ENCODE results near the gene LIMS1. TPM values are rescaled to one million over a fixed set of nuclear protein-coding genes. Genes with fewer than 3 reads are reported as not detected.

The LIMS1 gene
- total RNA-seq, 1 experiment from 2014 or later = 70.9 TPM

DNA sequence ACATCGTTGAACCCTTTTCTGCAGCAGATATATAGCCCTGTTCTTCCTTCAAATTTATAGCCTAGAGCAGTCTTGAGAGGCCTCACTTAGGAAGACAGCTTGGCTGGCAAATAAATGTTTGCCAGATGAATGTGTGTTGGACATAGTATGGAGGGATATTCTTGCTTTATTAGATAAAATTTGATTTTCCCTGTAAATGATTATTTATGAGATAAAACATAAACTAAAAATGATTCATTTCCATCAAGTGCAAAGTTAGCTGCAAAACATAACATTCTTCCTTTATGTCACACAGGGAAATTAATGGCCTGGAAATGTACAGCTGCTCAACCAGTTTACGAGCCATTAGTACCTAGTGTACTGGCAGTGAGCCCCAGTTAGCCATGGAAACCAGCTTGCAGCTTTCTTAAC is 82.5 kb downstream of the LIMS1 start:
- Mint-ChIP-seq H3K36me3 (ENCODE audit: insufficient read depth, unreplicated experiment) (no peaks in the 10 kb centered on the region), H3K27me3 (ENCODE audit: insufficient read depth, unreplicated experiment) (no peaks in the 10 kb centered on the region), H3K27ac (ENCODE audit: low read depth, unreplicated experiment) (peak overlapping the region; percentile 1), H3K9me3 (ENCODE audit: unreplicated experiment) (no peaks in the 10 kb centered on the region), H3K4me1 (ENCODE audit: insufficient read depth, unreplicated experiment) (peaks cover 74% of the 10 kb centered on the region), H3K4me3 (ENCODE audit: unreplicated experiment) (no peak overlapping the region)
- BruUV-seq (replicated peaks) = no TSS peak
- CTCF ChIA-PET = interaction anchor here (0.6 to 10.3 kb wide), 8 partner anchors 11 to 106 kb away, joined by 3 to 207 read pairs (median 3); no protein-coding TSS in a partner anchor
- POLR2A ChIA-PET = interaction anchor here (0.6 to 3.7 kb wide), 10 partner anchors 8 to 29 kb away, joined by 3 to 23 read pairs (median 5); no protein-coding TSS in a partner anchor
- intact Hi-C loops (cut with micrococcal nuclease) = no loop called here
- TF ChIP-seq CTCF (IDR thresholded peaks at IDR 0.05; ENCODE audit: unreplicated experiment) = no peak
- DNase-seq (ENCODE audit: unreplicated experiment) = no peak

DNA sequence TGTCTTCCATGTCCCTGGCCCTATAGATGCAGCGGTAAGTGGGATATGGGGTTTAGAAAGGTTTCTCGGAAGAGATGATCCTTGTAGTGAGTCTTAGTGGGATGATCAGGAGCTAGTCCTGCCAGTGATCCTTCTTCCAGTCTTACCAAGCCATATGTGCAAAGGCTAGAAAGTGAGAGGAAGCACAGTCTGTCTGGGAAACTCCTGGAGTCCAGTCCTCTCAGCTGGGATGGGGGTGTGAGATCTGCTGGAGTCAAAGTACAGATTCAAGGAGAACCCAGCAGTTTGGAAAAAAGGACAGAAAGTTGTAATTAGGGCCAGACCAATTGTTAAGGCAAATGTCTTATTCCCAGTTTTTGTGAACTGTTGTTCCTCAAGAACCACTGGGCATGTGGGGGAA is 83.3 kb downstream of the LIMS1 start:
- intact Hi-C loops (cut with micrococcal nuclease) = no loop called here
- Mint-ChIP-seq H3K4me1 (ENCODE audit: insufficient read depth, unreplicated experiment) (peaks cover 68% of the 10 kb centered on the region), H3K27me3 (ENCODE audit: insufficient read depth, unreplicated experiment) (no peaks in the 10 kb centered on the region), H3K36me3 (ENCODE audit: insufficient read depth, unreplicated experiment) (no peaks in the 10 kb centered on the region), H3K4me3 (ENCODE audit: unreplicated experiment) (no peak overlapping the region), H3K27ac (ENCODE audit: low read depth, unreplicated experiment) (peak overlapping the region; percentile 1), H3K9me3 (ENCODE audit: unreplicated experiment) (no peaks in the 10 kb centered on the region)
- DNase-seq (ENCODE audit: unreplicated experiment) = no peak
- ChIA-PET CTCF (interaction anchor here (0.7 to 10.3 kb wide), 6 partner anchors 8 to 31 kb away, joined by 3 to 207 read pairs (median 3); no protein-coding TSS in a partner anchor), POLR2A (interaction anchor here (0.9 to 3.7 kb wide), 8 partner anchors 8 to 29 kb away, joined by 3 to 23 read pairs (median 6); no protein-coding TSS in a partner anchor)
- TF ChIP-seq CTCF (IDR thresholded peaks at IDR 0.05; ENCODE audit: unreplicated experiment) = no peak
- no TSS peak for BruUV-seq (replicated peaks)

GRCh38 chr2:108619925-108620620 is 85.8 kb downstream of the LIMS1 start:
- BruUV-seq (replicated peaks) = no TSS peak
- POLR2A ChIA-PET = interaction anchor here (0.7 to 3.7 kb wide), 8 partner anchors 10 to 170 kb away, joined by 3 to 26 read pairs (median 4); no protein-coding TSS in a partner anchor
- no peak overlapping the region for H3K4me3 Mint-ChIP-seq (ENCODE audit: unreplicated experiment)
- H3K4me1 Mint-ChIP-seq (ENCODE audit: insufficient read depth, unreplicated experiment) = peaks cover 49% of the 10 kb centered on the region
- no peaks in the 10 kb centered on the region for H3K27me3 Mint-ChIP-seq (ENCODE audit: insufficient read depth, unreplicated experiment)
- CTCF ChIA-PET = interaction anchor here (0.8 to 10.9 kb wide), 5 partner anchors 9 to 18 kb away, joined by 3 to 138 read pairs (median 4); no protein-coding TSS in a partner anchor
- no peaks in the 10 kb centered on the region for H3K9me3 Mint-ChIP-seq (ENCODE audit: unreplicated experiment)
- H3K36me3 Mint-ChIP-seq (ENCODE audit: insufficient read depth, unreplicated experiment) = no peaks in the 10 kb centered on the region
- intact Hi-C loops (cut with micrococcal nuclease) = loop anchor here (2.0 kb wide), 1 partner anchor 25 kb away; no protein-coding TSS in a partner anchor
- no peak for TF ChIP-seq CTCF (IDR thresholded peaks at IDR 0.05; ENCODE audit: unreplicated experiment)
- no peak for DNase-seq (ENCODE audit: unreplicated experiment)
- H3K27ac Mint-ChIP-seq (ENCODE audit: low read depth, unreplicated experiment) = no peak overlapping the region

DNA sequence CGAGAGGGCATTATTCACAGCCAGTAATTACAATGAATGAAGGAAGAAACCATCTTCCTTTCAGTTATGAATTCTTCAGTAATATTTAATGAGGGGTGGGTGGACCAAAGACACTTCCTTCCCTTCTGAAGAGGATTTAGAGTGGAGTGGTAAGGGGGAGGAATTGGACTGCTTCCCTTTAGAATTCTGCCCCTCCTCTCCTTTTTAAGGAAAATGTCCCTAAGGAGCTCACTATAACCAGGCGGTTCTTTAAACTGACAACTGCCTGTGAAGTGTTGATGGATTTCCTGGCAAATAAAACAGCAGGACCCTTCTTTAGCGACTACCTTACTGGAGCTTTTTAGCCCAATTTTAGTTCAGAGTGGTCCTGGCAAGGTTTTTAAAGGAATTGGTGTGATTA is 86.4 kb downstream of the LIMS1 start:
- H3K4me1 Mint-ChIP-seq (ENCODE audit: insufficient read depth, unreplicated experiment) = peaks cover 44% of the 10 kb centered on the region
- no peaks in the 10 kb centered on the region for H3K9me3 Mint-ChIP-seq (ENCODE audit: unreplicated experiment)
- H3K4me3 Mint-ChIP-seq (ENCODE audit: unreplicated experiment) = no peak overlapping the region
- ChIA-PET POLR2A (interaction anchor here (0.7 to 3.7 kb wide), 15 partner anchors 8 to 208 kb away, joined by 3 to 26 read pairs (median 4); no protein-coding TSS in a partner anchor), CTCF (interaction anchor here (0.8 to 10.9 kb wide), 5 partner anchors 10 to 18 kb away, joined by 3 to 138 read pairs (median 4); no protein-coding TSS in a partner anchor)
- TF ChIP-seq CTCF (IDR thresholded peaks at IDR 0.05; ENCODE audit: unreplicated experiment) = no peak
- no peak for DNase-seq (ENCODE audit: unreplicated experiment)
- no peaks in the 10 kb centered on the region for H3K36me3 Mint-ChIP-seq (ENCODE audit: insufficient read depth, unreplicated experiment)
- H3K27ac Mint-ChIP-seq (ENCODE audit: low read depth, unreplicated experiment) = peak overlapping the region; percentile 78
- no TSS peak for BruUV-seq (replicated peaks)
- H3K27me3 Mint-ChIP-seq (ENCODE audit: insufficient read depth, unreplicated experiment) = no peaks in the 10 kb centered on the region
- intact Hi-C loops (cut with micrococcal nuclease) = loop anchor here (2.0 kb wide), 1 partner anchor 26 kb away; no protein-coding TSS in a partner anchor

Measured in MCF 10A (cell line).